ENCODE data around the gene WDHD1. TPM values are rescaled to one million over a fixed set of nuclear protein-coding genes. Genes with fewer than 3 reads are reported as not detected.
A peak's percentile ranks its signal among the peaks of the same experiment; 100 is the strongest.
"Not testable (repeated sequence)": the region's sequence is repeated elsewhere in the genome, so short reads cannot be mapped to it uniquely, and the experiment has no call there.

WDHD1 gene
- total and polyA plus RNA-seq, 4 donors = 5.4 to 9.2 (median 7.8) TPM

GRCh38 chr14:55064896-55065295, 38.0 kb upstream of the WDHD1 start:
- H3K9me3 ChIP-seq (ENCODE audit: control insufficient read depth, insufficient read depth, low read length); DNase-seq (ENCODE audit: low read depth in 4 of 6, low spot score in 6 of 6); H3K27me3 ChIP-seq (ENCODE audit: control insufficient read depth, insufficient read depth, low read length); H3K4me3 ChIP-seq (ENCODE audit: low read depth, low read length); H3K27ac ChIP-seq (ENCODE audit: low read depth, low read length); H3K4me1 ChIP-seq (ENCODE audit: control insufficient read depth, insufficient read depth, low read length): not testable (repeated sequence)
- peaks cover 16% of the 10 kb centered on the region for H3K36me3 ChIP-seq (ENCODE audit: control insufficient read depth, insufficient read depth, low read length)
- WGBS (ENCODE audit: insufficient coverage) = no CpG with 5 or more reads among the region's 2 CpGs

GRCh38 chr14:55062517-55063351, 35.8 kb upstream of the WDHD1 start:
- peak in 2 of 6 donors; percentile 61 to 68 for DNase-seq (ENCODE audit: low read depth in 4 of 6, low spot score in 6 of 6)
- WGBS (ENCODE audit: insufficient coverage) = 71% methylated on average over 9 of the region's 11 CpGs
- H3K27ac ChIP-seq (ENCODE audit: low read depth, low read length) = no peak overlapping the region

GRCh38 chr14:55059333-55059732, 32.4 kb upstream of the WDHD1 start:
- H3K9me3 ChIP-seq (ENCODE audit: control insufficient read depth, insufficient read depth, low read length) = no peaks in the 10 kb centered on the region
- H3K27ac ChIP-seq (ENCODE audit: low read depth, low read length) = no peak overlapping the region
- H3K4me3 ChIP-seq (ENCODE audit: low read depth, low read length) = no peak overlapping the region
- no peaks in the 10 kb centered on the region for H3K27me3 ChIP-seq (ENCODE audit: control insufficient read depth, insufficient read depth, low read length)
- no peak for DNase-seq (ENCODE audit: low read depth in 4 of 6, low spot score in 6 of 6)
- H3K36me3 ChIP-seq (ENCODE audit: control insufficient read depth, insufficient read depth, low read length) = peaks cover 25% of the 10 kb centered on the region
- WGBS (ENCODE audit: insufficient coverage) = 97% methylated on average over 5 of the region's 5 CpGs
- peaks cover 5% of the 10 kb centered on the region for H3K4me1 ChIP-seq (ENCODE audit: control insufficient read depth, insufficient read depth, low read length)

More at GRCh38 chr14:55062517-55063351, 35.8 kb upstream of the WDHD1 start:
- Histone ChIP-seq H3K4me1 (ENCODE audit: control insufficient read depth, insufficient read depth, low read length) (peaks cover 5% of the 10 kb centered on the region), H3K9me3 (ENCODE audit: control insufficient read depth, insufficient read depth, low read length) (no peaks in the 10 kb centered on the region), H3K36me3 (ENCODE audit: control insufficient read depth, insufficient read depth, low read length) (peaks cover 19% of the 10 kb centered on the region), H3K4me3 (ENCODE audit: low read depth, low read length) (no peak overlapping the region), H3K27me3 (ENCODE audit: control insufficient read depth, insufficient read depth, low read length) (no peaks in the 10 kb centered on the region)

- no CpG with 5 or more reads among the region's 5 CpGs for WGBS (ENCODE audit: insufficient coverage)
- DNase-seq (ENCODE audit: low read depth in 4 of 6, low spot score in 6 of 6) = no peak
- no peaks in the 10 kb centered on the region for H3K9me3 ChIP-seq (ENCODE audit: control insufficient read depth, insufficient read depth, low read length)
- no peak overlapping the region for H3K27ac ChIP-seq (ENCODE audit: low read depth, low read length)
- no peak overlapping the region for H3K4me3 ChIP-seq (ENCODE audit: low read depth, low read length)
- H3K36me3 ChIP-seq (ENCODE audit: control insufficient read depth, insufficient read depth, low read length) = peaks cover 20% of the 10 kb centered on the region
- no peaks in the 10 kb centered on the region for H3K27me3 ChIP-seq (ENCODE audit: control insufficient read depth, insufficient read depth, low read length)
- peaks cover 5% of the 10 kb centered on the region for H3K4me1 ChIP-seq (ENCODE audit: control insufficient read depth, insufficient read depth, low read length)
Measured at GRCh38 chr14:55057919-55058318, 31.0 kb upstream of the WDHD1 start.

GRCh38 chr14:55054098-55054497, 27.2 kb upstream of the WDHD1 start:
- Histone ChIP-seq H3K27ac (ENCODE audit: low read depth, low read length) (no peak overlapping the region), H3K4me1 (ENCODE audit: control insufficient read depth, insufficient read depth, low read length) (peaks cover 9% of the 10 kb centered on the region), H3K27me3 (ENCODE audit: control insufficient read depth, insufficient read depth, low read length) (no peaks in the 10 kb centered on the region), H3K4me3 (ENCODE audit: low read depth, low read length) (no peak overlapping the region), H3K36me3 (ENCODE audit: control insufficient read depth, insufficient read depth, low read length) (peaks cover 14% of the 10 kb centered on the region), H3K9me3 (ENCODE audit: control insufficient read depth, insufficient read depth, low read length) (no peaks in the 10 kb centered on the region)
- DNase-seq (ENCODE audit: low read depth in 4 of 6, low spot score in 6 of 6) = no peak
- 100% methylated on average over 3 of the region's 13 CpGs for WGBS (ENCODE audit: insufficient coverage)

DNA sequence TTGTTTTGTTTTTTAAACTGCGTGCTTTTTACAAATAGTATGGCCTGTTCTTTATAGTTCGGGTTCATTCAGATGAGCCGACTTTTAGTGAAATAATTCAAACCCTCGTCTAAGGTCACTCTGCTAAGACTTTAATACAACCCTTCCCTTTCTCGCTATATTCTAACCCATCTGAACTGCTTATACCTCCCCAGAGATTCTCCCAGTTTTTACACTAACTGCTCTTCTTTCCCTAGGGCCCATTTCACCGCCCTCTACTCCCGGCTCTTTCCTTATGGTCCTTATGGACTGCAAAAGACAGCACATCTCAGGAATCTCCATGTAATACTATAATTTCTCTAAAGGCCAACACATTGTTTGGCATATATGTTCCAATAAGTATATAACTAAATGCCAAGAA, 26.6 kb upstream of the WDHD1 start:
- Histone ChIP-seq H3K4me3 (ENCODE audit: low read depth, low read length) (no peak overlapping the region), H3K4me1 (ENCODE audit: control insufficient read depth, insufficient read depth, low read length) (peaks cover 9% of the 10 kb centered on the region), H3K27me3 (ENCODE audit: control insufficient read depth, insufficient read depth, low read length) (no peaks in the 10 kb centered on the region), H3K27ac (ENCODE audit: low read depth, low read length) (no peak overlapping the region), H3K36me3 (ENCODE audit: control insufficient read depth, insufficient read depth, low read length) (peaks cover 14% of the 10 kb centered on the region), H3K9me3 (ENCODE audit: control insufficient read depth, insufficient read depth, low read length) (no peaks in the 10 kb centered on the region)
- 56% methylated on average over 3 of the region's 7 CpGs for WGBS (ENCODE audit: insufficient coverage)
- DNase-seq (ENCODE audit: low read depth in 4 of 6, low spot score in 6 of 6) = no peak

GRCh38 chr14:55053018-55053417, 26.1 kb upstream of the WDHD1 start:
- Histone ChIP-seq H3K9me3 (ENCODE audit: control insufficient read depth, insufficient read depth, low read length) (no peaks in the 10 kb centered on the region), H3K4me1 (ENCODE audit: control insufficient read depth, insufficient read depth, low read length) (peaks cover 9% of the 10 kb centered on the region), H3K4me3 (ENCODE audit: low read depth, low read length) (no peak overlapping the region), H3K27me3 (ENCODE audit: control insufficient read depth, insufficient read depth, low read length) (no peaks in the 10 kb centered on the region), H3K36me3 (ENCODE audit: control insufficient read depth, insufficient read depth, low read length) (peaks cover 14% of the 10 kb centered on the region), H3K27ac (ENCODE audit: low read depth, low read length) (peak overlapping the region; percentile 98)
- WGBS (ENCODE audit: insufficient coverage) = 67% methylated on average over 1 of the region's 6 CpGs
- DNase-seq (ENCODE audit: low read depth in 4 of 6, low spot score in 6 of 6) = no peak

DNA sequence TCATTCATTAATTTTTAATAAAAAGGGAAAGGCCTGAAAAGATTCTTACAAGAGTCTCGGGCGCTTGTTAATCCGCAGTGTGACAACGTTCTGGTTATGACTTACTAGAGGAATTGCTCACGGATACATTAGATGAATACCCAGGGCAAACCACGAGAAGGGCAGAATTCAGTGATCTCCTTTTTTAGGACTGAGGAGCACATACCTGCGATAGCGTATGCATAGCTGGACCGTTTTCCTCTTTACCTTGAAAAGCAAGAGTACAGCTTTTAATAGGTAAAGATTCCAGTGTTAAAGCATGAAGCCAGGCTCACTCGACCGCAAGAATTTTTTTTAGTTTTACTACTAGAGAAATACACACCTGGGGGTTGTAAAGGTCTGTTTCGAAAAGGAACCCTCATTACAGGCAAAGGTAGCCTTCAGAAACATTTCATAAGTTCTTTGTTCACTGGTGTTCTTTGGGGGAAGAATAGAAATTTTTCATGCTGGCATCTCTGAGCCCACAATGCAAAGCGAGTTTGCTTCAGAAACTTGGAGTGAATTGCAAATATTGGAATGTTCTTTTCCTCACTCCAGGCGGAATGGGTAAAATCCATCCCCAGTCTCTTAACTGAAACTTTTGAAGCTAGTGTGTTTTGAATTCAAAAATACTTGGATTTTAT, 25.5 kb upstream of the WDHD1 start:
- DNase-seq (ENCODE audit: low read depth in 4 of 6, low spot score in 6 of 6) = peak in 1 of 6 donors; percentile 55

GRCh38 chr14:55051423-55052268, 24.7 kb upstream of the WDHD1 start, which contains the start of gene MAPK1IP1L:
MAPK1IP1L (plus strand) TSS chr14:55051647; CDS start chr14:55061684, 10,037 bp downstream.
- H3K36me3 ChIP-seq (ENCODE audit: control insufficient read depth, insufficient read depth, low read length) = peaks cover 7% of the 10 kb centered on the region

More for the DNA sequence above, 25.5 kb upstream of the WDHD1 start:
- Histone ChIP-seq H3K9me3 (ENCODE audit: control insufficient read depth, insufficient read depth, low read length) (no peaks in the 10 kb centered on the region), H3K27me3 (ENCODE audit: control insufficient read depth, insufficient read depth, low read length) (no peaks in the 10 kb centered on the region), H3K4me1 (ENCODE audit: control insufficient read depth, insufficient read depth, low read length) (peaks cover 9% of the 10 kb centered on the region), H3K27ac (ENCODE audit: low read depth, low read length) (peak overlapping the region; percentile 98), H3K36me3 (ENCODE audit: control insufficient read depth, insufficient read depth, low read length) (peaks cover 8% of the 10 kb centered on the region), H3K4me3 (ENCODE audit: low read depth, low read length) (peak overlapping the region; percentile 83)
- 0% methylated on average over 7 of the region's 14 CpGs for WGBS (ENCODE audit: insufficient coverage)

More at GRCh38 chr14:55051423-55052268, 24.7 kb upstream of the WDHD1 start, which contains the start of gene MAPK1IP1L:
- Histone ChIP-seq H3K4me3 (ENCODE audit: low read depth, low read length) (peak within 1 kb of the TSS; percentile 83), H3K4me1 (ENCODE audit: control insufficient read depth, insufficient read depth, low read length) (peaks cover 9% of the 10 kb centered on the region), H3K27me3 (ENCODE audit: control insufficient read depth, insufficient read depth, low read length) (no peaks in the 10 kb centered on the region), H3K27ac (ENCODE audit: low read depth, low read length) (peak within 1 kb of the TSS; percentile 98), H3K9me3 (ENCODE audit: control insufficient read depth, insufficient read depth, low read length) (no peaks in the 10 kb centered on the region)
- DNase-seq (ENCODE audit: low read depth in 4 of 6, low spot score in 6 of 6) = peak; percentile 85 to 97 (median 88)
- under 1% methylated on average over 82 of the region's 98 CpGs for WGBS (ENCODE audit: insufficient coverage)

Measured in spinal cord (tissue), 10 donors.